ENCODE results near the gene STX18.

DNA sequence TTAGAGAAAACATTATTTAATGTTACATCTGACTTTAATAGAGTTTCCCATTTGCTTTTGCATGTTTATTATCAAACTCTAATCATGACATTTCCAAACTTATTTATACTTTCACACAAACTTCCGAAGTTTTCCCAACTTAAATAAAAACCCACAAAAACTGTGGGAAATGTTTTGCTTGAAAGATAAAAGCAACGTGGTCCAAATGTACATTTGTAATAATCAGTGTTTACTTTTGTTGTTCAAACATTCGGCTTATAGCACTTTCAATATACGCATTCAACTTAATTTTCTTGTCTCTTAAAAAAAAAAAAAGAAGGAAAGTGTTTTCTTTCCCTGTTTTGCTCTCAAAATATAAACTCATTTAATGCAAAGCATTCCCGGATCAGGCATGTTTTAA is 51.0 kb downstream of the STX18 start:
- TF ChIP-seq, protein P1, sequence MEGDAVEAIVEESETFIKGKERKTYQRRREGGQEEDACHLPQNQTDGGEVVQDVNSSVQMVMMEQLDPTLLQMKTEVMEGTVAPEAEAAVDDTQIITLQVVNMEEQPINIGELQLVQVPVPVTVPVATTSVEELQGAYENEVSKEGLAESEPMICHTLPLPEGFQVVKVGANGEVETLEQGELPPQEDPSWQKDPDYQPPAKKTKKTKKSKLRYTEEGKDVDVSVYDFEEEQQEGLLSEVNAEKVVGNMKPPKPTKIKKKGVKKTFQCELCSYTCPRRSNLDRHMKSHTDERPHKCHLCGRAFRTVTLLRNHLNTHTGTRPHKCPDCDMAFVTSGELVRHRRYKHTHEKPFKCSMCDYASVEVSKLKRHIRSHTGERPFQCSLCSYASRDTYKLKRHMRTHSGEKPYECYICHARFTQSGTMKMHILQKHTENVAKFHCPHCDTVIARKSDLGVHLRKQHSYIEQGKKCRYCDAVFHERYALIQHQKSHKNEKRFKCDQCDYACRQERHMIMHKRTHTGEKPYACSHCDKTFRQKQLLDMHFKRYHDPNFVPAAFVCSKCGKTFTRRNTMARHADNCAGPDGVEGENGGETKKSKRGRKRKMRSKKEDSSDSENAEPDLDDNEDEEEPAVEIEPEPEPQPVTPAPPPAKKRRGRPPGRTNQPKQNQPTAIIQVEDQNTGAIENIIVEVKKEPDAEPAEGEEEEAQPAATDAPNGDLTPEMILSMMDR (IDR thresholded peaks at IDR 0.05) = no peak
- TF ChIP-seq POLR2A (IDR thresholded peaks at IDR 0.05) = no peak
